GM12873 (cell line): ENCODE results near the gene MVB12B.

Experiments
- CTCF ChIP-seq: IDR thresholded peaks from 2 replicates; pipeline ENCODE4 v1.5.1; 2012; ENCODE audit warnings: low read depth, mild to moderate bottlenecking, moderate library complexity, low read length, control low read depth; ENCODE audit not compliant: insufficient read depth; ENCODE audit errors: missing control alignments

The MVB12B gene

GRCh38 chr9:126549246-126550006 is 222.8 kb downstream of the MVB12B start:
- TF ChIP-seq CTCF: no peak

- no peak for TF ChIP-seq CTCF
Observed at GRCh38 chr9:126550891-126551351, 224.3 kb downstream of the MVB12B start.

- TF ChIP-seq CTCF: no peak
Observed at GRCh38 chr9:126551812-126552211, 225.2 kb downstream of the MVB12B start.

GRCh38 chr9:126554292-126554691 is 227.7 kb downstream of the MVB12B start:
- TF ChIP-seq CTCF: no peak
